ENCODE measurements around the gene LCNL1.

- TF ChIP-seq CTCF (conservative IDR thresholded peaks at IDR 0.05; ENCODE audit: low read length): no peak
- TF ChIP-seq EZH2phosphoT487 (IDR thresholded peaks at IDR 0.05; ENCODE audit: borderline replicate concordance): no peak
These were observed 43.6 kb downstream of the LCNL1 start for GRCh38 chr9:137026384-137026783.

All from Loucy (cell line).